ENCODE measurements around the gene BRINP1.
"Not testable (repeated sequence)": the region's sequence is repeated elsewhere in the genome, so short reads cannot be mapped to it uniquely, and the experiment has no call there.

BRINP1 gene

DNA sequence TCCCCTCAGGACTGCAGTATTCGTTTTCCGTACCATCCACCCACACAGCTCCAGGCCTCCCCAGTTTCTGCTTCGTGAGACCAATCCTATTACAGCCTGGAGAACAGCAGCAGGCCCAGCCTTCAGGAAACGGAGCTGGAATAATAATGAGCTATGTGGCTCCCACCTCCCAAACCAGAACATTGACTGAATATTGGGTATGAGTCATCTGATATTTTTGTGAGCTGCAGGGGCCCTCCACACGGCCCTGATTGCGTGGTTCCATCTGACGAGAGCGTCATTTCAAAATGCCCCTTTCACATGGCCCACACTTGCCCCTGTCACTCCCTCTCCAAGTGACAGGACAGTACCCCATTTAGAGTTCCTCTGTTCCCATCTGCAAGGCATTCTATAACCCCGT is 192.0 kb downstream of the BRINP1 start:
- Histone ChIP-seq H3K27me3 (peaks cover 8% of the 10 kb centered on the region; the same call in 1 of the 2 replicates), H4K20me1 (no peaks in the 10 kb centered on the region), H3K4me2 (no peak overlapping the region), H3K36me3 (no peaks in the 10 kb centered on the region), H3K9me3 (no peaks in the 10 kb centered on the region), H3K9ac (no peak overlapping the region), H3K27ac (no peak overlapping the region), H3K4me3 (no peak overlapping the region), H3K4me1 (peaks cover 9% of the 10 kb centered on the region)
- TF ChIP-seq Cebpa-rat (IDR thresholded peaks at IDR 0.05) = no peak

DNA sequence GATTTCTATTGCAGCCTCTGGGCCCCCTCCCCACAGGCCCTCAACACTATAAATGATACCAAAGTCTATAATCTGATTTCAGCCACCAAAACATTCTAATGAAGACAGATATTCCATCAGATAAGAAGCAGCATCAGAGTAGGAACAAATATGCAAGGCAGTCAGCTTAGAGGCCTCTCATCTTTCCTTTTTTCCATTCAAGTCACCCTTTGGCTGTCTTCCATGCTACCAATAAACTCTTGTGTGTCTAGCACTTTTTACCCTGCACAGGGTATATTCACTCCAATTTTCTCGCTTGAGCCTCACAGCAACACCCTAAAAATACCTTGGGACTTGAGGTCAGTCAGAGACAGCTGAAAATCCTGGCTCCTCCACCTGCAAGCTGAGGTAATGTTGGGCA is 193.7 kb downstream of the BRINP1 start:
- peaks cover 9% of the 10 kb centered on the region for H3K4me1 ChIP-seq
- H3K36me3 ChIP-seq = no peaks in the 10 kb centered on the region
- TF ChIP-seq Cebpa-rat (IDR thresholded peaks at IDR 0.05) = no peak
- no peak overlapping the region for H3K4me2 ChIP-seq
- no peaks in the 10 kb centered on the region for H3K9me3 ChIP-seq
- no peak overlapping the region for H3K27ac ChIP-seq
- no peak overlapping the region for H3K4me3 ChIP-seq
- H3K27me3 ChIP-seq = peaks cover 8% of the 10 kb centered on the region; the same call in 1 of the 2 replicates
- no peak overlapping the region for H3K9ac ChIP-seq
- H4K20me1 ChIP-seq = no peaks in the 10 kb centered on the region

DNA sequence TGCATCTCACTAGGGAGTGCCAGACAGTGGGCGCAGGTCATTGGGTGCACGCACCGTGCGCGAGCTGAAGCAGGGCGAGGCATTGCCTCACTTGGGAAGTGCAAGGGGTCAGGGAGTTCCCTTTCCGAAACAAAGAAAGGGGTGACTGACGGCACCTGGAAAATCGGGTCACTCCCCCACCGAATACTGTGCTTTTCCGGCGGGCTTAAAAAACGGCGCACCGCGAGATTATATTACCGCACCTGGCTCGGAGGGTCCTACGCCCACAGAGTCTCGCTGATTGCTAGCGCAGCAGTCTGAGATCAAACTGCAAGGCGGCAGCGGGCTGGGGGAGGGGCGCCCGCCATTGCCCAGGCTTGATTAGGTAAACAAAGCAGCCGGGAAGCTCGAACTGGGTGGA is 200.0 kb downstream of the BRINP1 start:
- H3K27me3 ChIP-seq, H3K4me3 ChIP-seq, H3K4me2 ChIP-seq, H3K27ac ChIP-seq, H3K9ac ChIP-seq, H3K9me3 ChIP-seq, H3K4me1 ChIP-seq, H3K36me3 ChIP-seq, H4K20me1 ChIP-seq: not testable (repeated sequence)

DNA sequence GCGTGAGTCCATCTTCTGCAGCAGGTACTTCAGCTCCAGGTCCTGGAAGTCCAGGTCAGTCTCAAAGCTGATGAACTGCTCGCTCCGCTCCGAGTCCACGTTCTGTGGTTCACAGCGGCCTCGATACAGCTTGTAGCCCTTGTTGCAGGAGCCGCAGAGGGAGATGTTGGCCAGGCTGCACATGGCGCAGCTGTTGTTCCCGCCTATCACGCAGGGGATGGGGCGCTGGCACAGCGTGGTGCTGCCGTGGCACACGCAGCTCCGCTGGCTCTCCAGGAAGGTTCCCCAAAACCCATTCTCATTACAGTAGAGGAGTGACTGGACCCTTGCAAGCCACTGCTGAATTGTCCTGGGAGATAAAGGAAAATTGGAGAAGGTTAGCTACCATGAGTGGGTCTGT is 201.4 kb downstream of the BRINP1 start:
- Histone ChIP-seq H3K4me1 (no peaks in the 10 kb centered on the region), H3K9me3 (peaks cover 3% of the 10 kb centered on the region), H3K27me3 (no peaks in the 10 kb centered on the region), H4K20me1 (no peaks in the 10 kb centered on the region), H3K9ac (no peak overlapping the region), H3K4me3 (no peak overlapping the region), H3K27ac (no peak overlapping the region), H3K36me3 (no peaks in the 10 kb centered on the region), H3K4me2 (no peak overlapping the region)
- no peak for TF ChIP-seq Cebpa-rat (IDR thresholded peaks at IDR 0.05)

DNA sequence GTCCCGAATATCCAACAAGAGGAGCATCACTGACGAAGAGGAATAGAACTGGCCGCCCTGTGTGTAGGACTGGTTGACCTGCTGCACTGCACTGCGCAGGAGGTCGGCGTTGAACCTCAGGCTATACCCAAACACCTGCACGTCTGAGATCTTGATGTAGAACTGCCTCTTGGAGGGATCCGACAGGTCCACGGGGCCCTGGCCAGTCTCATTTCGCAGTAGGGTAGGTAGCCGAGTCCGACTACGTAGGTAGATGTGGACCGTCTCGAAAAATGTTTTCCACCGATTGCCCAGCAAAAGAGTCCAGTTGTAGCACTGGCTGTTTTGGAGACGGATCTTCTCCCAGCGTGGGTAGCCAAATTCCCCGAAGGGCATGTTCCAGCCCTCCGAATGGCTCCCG is 202.0 kb downstream of the BRINP1 start:
- no peak overlapping the region for H3K27ac ChIP-seq
- H3K4me2 ChIP-seq = no peak overlapping the region
- no peaks in the 10 kb centered on the region for H4K20me1 ChIP-seq
- no peak for TF ChIP-seq Cebpa-rat (IDR thresholded peaks at IDR 0.05)
- no peaks in the 10 kb centered on the region for H3K4me1 ChIP-seq
- H3K9ac ChIP-seq = no peak overlapping the region
- H3K9me3 ChIP-seq = peaks cover 3% of the 10 kb centered on the region
- H3K4me3 ChIP-seq = no peak overlapping the region
- H3K36me3 ChIP-seq = no peaks in the 10 kb centered on the region
- H3K27me3 ChIP-seq = no peaks in the 10 kb centered on the region

DNA sequence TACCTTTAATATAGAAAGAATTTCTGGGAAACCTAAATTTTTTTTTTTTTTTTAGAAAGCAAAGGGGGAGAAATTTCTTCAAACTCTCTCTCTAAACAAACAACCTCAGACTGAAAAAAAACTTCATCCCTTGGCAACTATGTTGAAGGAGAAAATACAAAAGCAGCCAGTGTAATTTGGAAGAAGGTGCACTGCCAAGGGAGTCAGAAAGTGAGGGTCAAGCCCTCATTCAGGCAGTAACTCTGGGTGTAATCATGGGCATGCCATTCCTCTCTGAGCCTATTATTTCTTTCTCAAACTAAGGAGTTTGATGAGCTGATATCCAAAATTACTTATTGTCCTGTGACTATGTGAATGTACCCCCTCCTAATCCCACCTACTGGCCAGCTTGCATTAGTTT is 203.1 kb downstream of the BRINP1 start:
- Histone ChIP-seq H3K27me3 (no peaks in the 10 kb centered on the region), H3K36me3 (no peaks in the 10 kb centered on the region), H3K4me2 (no peak overlapping the region), H3K4me3 (no peak overlapping the region), H4K20me1 (no peaks in the 10 kb centered on the region), H3K27ac (no peak overlapping the region), H3K9ac (no peak overlapping the region), H3K4me1 (no peaks in the 10 kb centered on the region), H3K9me3 (peaks cover 3% of the 10 kb centered on the region)
- TF ChIP-seq Cebpa-rat (IDR thresholded peaks at IDR 0.05) = no peak

DNA sequence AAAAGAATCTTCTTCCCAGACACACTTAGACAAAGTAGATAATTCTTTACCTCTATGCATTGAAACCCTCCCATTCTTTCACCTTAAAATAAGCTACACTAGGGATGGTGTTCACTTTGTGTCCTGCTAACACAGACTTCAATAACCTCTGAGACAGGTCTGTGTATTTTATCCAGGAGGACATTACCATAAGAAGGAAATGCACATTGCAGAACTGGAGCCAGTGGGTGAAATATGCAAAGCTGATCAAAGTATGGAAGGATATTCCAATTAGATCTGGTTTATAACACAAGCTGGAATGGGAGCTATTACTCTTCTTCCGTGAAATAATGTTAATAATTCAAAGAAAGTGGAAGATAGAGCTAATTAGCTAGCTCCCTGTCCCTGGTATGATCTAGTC is 204.1 kb downstream of the BRINP1 start:
- Histone ChIP-seq H3K4me2 (no peak overlapping the region), H3K4me1 (no peaks in the 10 kb centered on the region), H3K27me3 (no peaks in the 10 kb centered on the region)

DNA sequence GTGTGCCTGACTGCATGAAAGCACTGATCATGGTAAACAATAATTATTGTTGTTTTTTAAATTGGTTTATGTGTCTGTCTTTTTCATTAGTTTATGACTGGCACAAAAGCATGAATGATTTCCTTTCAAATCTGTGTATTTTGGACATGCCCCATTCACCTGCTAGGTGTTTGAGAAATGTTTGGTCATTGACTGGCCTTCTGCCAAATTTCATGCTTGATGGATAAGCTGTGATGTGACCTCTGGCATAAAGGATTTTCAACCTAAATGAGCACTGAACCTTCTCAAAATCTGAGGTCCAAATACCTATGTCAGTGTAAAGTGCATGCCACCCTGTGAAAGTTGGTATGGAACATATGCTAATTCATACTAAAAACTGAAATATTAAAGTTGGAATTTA is 204.5 kb downstream of the BRINP1 start:
- H3K9me3 ChIP-seq = peaks cover 3% of the 10 kb centered on the region
- no peak overlapping the region for H3K27ac ChIP-seq
- no peaks in the 10 kb centered on the region for H3K36me3 ChIP-seq
- H3K9ac ChIP-seq = no peak overlapping the region
- H3K4me2 ChIP-seq = no peak overlapping the region
- H4K20me1 ChIP-seq = no peaks in the 10 kb centered on the region
- TF ChIP-seq Cebpa-rat (IDR thresholded peaks at IDR 0.05) = no peak
- no peaks in the 10 kb centered on the region for H3K27me3 ChIP-seq
- no peaks in the 10 kb centered on the region for H3K4me1 ChIP-seq
- no peak overlapping the region for H3K4me3 ChIP-seq

More for the DNA sequence above, 204.1 kb downstream of the BRINP1 start:
- TF ChIP-seq Cebpa-rat (IDR thresholded peaks at IDR 0.05) = no peak
- Histone ChIP-seq H3K27ac (no peak overlapping the region), H3K9me3 (peaks cover 3% of the 10 kb centered on the region), H3K4me3 (no peak overlapping the region), H3K9ac (no peak overlapping the region), H3K36me3 (no peaks in the 10 kb centered on the region), H4K20me1 (no peaks in the 10 kb centered on the region)

DNA sequence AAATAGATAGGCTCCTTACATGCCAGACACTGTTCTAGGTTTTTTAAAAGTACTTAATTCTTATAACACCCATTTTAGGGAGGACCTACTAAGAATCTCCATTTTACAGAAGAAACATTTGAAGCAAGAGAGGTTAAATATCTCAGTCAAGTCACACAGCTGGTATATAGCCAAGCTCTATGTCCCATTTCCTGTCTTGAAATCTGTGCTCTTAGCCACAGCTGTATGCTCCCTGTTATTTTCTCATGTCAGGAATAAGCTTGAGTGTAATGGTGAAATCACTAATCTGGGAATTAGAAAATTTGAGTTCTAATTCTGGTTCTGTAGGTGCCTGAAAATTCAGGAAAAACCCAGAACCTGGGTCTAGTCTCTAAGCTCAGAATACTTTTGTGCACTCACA is 208.7 kb downstream of the BRINP1 start:
- no peak overlapping the region for H3K27ac ChIP-seq
- TF ChIP-seq Cebpa-rat (IDR thresholded peaks at IDR 0.05) = no peak
- no peaks in the 10 kb centered on the region for H3K9me3 ChIP-seq
- no peaks in the 10 kb centered on the region for H3K27me3 ChIP-seq
- no peak overlapping the region for H3K9ac ChIP-seq
- no peak overlapping the region for H3K4me2 ChIP-seq
- no peak overlapping the region for H3K4me3 ChIP-seq
- H3K36me3 ChIP-seq = no peaks in the 10 kb centered on the region
- H4K20me1 ChIP-seq = no peaks in the 10 kb centered on the region
- no peaks in the 10 kb centered on the region for H3K4me1 ChIP-seq

DNA sequence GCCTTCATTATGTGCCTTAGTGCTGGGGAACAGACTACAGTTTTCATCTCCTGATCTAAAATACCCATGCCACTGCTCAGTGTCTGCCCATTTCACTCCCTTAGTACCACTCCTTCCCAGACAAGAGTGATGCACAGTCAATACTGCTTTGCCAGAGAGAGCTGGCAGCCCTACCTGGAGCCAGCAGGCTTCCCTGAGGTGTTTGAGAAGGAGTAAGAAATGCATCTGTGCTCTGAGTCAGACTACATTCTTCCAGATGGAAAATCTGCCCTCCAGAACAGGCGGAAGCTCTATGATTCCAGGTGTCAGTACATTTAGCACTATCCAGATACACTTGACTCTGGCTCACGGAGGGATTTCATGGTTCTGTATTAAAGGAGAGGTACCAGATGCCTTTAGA is 209.8 kb downstream of the BRINP1 start:
- no peak overlapping the region for H3K27ac ChIP-seq
- H3K4me1 ChIP-seq = no peaks in the 10 kb centered on the region
- H3K4me2 ChIP-seq = no peak overlapping the region
- TF ChIP-seq Cebpa-rat (IDR thresholded peaks at IDR 0.05) = no peak
- no peaks in the 10 kb centered on the region for H4K20me1 ChIP-seq
- H3K4me3 ChIP-seq = no peak overlapping the region
- no peak overlapping the region for H3K9ac ChIP-seq
- no peaks in the 10 kb centered on the region for H3K36me3 ChIP-seq
- H3K27me3 ChIP-seq = no peaks in the 10 kb centered on the region
- no peaks in the 10 kb centered on the region for H3K9me3 ChIP-seq

DNA sequence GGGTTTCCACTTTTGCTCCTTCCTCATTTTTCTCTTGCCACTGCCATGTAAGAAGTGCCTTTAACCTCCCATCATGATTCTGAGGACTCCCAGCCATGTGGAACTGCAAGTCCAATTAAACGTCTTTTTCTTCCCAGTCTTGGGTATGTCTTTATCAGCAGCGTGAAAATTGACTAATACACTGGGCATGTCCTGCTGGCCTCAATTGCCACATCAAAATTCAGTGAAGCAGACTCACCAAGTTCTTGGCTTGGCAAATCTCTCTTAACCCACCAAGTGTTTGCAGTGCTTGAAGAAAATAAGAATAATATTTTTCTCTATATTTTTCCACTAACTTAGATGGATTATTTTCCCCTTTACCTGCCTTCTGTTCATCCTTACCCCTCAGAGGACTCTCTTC is 212.0 kb downstream of the BRINP1 start:
- Histone ChIP-seq H3K9me3 (no peaks in the 10 kb centered on the region), H3K36me3 (no peaks in the 10 kb centered on the region), H4K20me1 (no peaks in the 10 kb centered on the region), H3K4me1 (no peaks in the 10 kb centered on the region), H3K27ac (no peak overlapping the region), H3K4me3 (no peak overlapping the region), H3K9ac (no peak overlapping the region), H3K27me3 (no peaks in the 10 kb centered on the region), H3K4me2 (no peak overlapping the region)
- no peak for TF ChIP-seq Cebpa-rat (IDR thresholded peaks at IDR 0.05)
